GM12891 (cell line): ENCODE measurements around the gene LRRC17. TPM values are rescaled to one million over a fixed set of nuclear protein-coding genes. Genes with fewer than 3 reads are reported as not detected.

Experiments
- DNase-seq: peaks from one replicate; pipeline ENCODE4 v3.0.0; 2011; ENCODE audit warnings: low spot score; ENCODE audit not compliant: insufficient read length
- FAIRE-seq: peaks from 2 replicates; lab custom pipeline; 2011; peaks lifted over from hg19 to GRCh38; lab: Jason Lieb, UNC
- PAX5 ChIP-seq: IDR thresholded peaks from 2 replicates; pipeline ENCODE4 v1.6.1; 2011; ENCODE audit warnings: low read length, moderate library complexity, mild to moderate bottlenecking; ENCODE audit not compliant: insufficient read depth, severe bottlenecking
- POLR2A ChIP-seq: IDR thresholded peaks from 2 replicates; pipeline ENCODE4 v1.6.1; 2011; ENCODE audit warnings: low read depth, low read length, control low read depth
- POLR2AphosphoS5 ChIP-seq: IDR thresholded peaks from 2 replicates; pipeline ENCODE4 v1.6.1; 2011; ENCODE audit warnings: low read depth, low read length, control low read depth
- POU2F2 ChIP-seq: IDR thresholded peaks from 2 replicates; pipeline ENCODE4 v1.6.1; 2011; ENCODE audit warnings: low read depth, mild to moderate bottlenecking, control low read depth, low read length, moderate library complexity
- SPI1 ChIP-seq: IDR thresholded peaks from 2 replicates; pipeline ENCODE4 v1.6.1; 2011; ENCODE audit warnings: low read depth, low read length, control low read depth
- TAF1 ChIP-seq: IDR thresholded peaks from 2 replicates; pipeline ENCODE4 v1.6.1; 2011; ENCODE audit warnings: low read depth, low read length, control low read depth
- polyA plus RNA-seq: library from polyadenylated mRNA; unstranded; fragments of >200 nt; gene quantifications from one replicate; pipeline ENCODE4 v1.2.1, GENCODE V29; 2012; ENCODE audit warnings: low read depth, missing spikeins, inconsistent platforms; ENCODE audit not compliant: missing spikeins

Gene LRRC17
- polyA plus RNA-seq, result 0.05 TPM

- FAIRE-seq (no peak), DNase-seq (no peak)
- TF ChIP-seq POU2F2, result no peak
- no peak for TF ChIP-seq PAX5
- no peak for TF ChIP-seq POLR2A
- no peak for TF ChIP-seq SPI1
Observed at GRCh38 chr7:102912742-102913141, at the start of gene LRRC17. Gene LRRC17 (plus strand): TSS chr7:102913000. CDS start chr7:102933914, 20,914 bp downstream.

GRCh38 chr7:102864958-102865357, 47.8 kb upstream of the LRRC17 start:
- FAIRE-seq, result no peak
- DNase-seq, result no peak
- TF ChIP-seq POU2F2, result no peak
- TF ChIP-seq POLR2AphosphoS5, result no peak
- TF ChIP-seq POLR2A, result no peak
- no peak for TF ChIP-seq PAX5
- TF ChIP-seq TAF1, result no peak
- TF ChIP-seq SPI1, result no peak

GRCh38 chr7:102866535-102867215, 46.1 kb upstream of the LRRC17 start:
- FAIRE-seq, result no peak

GRCh38 chr7:102869195-102869594, 43.6 kb upstream of the LRRC17 start:
- no peak for FAIRE-seq
- no peak for DNase-seq
- TF ChIP-seq TAF1, result no peak
- TF ChIP-seq SPI1, result no peak
- no peak for TF ChIP-seq POLR2AphosphoS5
- TF ChIP-seq POU2F2, result no peak
- TF ChIP-seq PAX5, result no peak
- no peak for TF ChIP-seq POLR2A

More at GRCh38 chr7:102866535-102867215, 46.1 kb upstream of the LRRC17 start:
- no peak for DNase-seq
- TF ChIP-seq PAX5 (no peak), SPI1 (no peak), TAF1 (no peak), POLR2AphosphoS5 (no peak), POLR2A (no peak), POU2F2 (no peak)

GRCh38 chr7:102872460-102872859, 40.3 kb upstream of the LRRC17 start:
- FAIRE-seq (no peak), DNase-seq (no peak)
- TF ChIP-seq POLR2AphosphoS5, result no peak
- TF ChIP-seq PAX5, result no peak
- TF ChIP-seq SPI1, result no peak
- no peak for TF ChIP-seq TAF1
- no peak for TF ChIP-seq POLR2A

- no peak for DNase-seq
- no peak for FAIRE-seq
- TF ChIP-seq POLR2AphosphoS5 (no peak), TAF1 (no peak), PAX5 (no peak), POU2F2 (no peak), POLR2A (no peak), SPI1 (no peak)
Observed at GRCh38 chr7:102873470-102874165, 39.2 kb upstream of the LRRC17 start.

GRCh38 chr7:102874166-102874829, 38.5 kb upstream of the LRRC17 start:
- DNase-seq (peak; percentile 25), FAIRE-seq (peak; percentile 81)
- TF ChIP-seq POLR2A, result no peak
- no peak for TF ChIP-seq SPI1
- TF ChIP-seq POLR2AphosphoS5, result no peak
- TF ChIP-seq PAX5, result no peak

- DNase-seq, result no peak
Observed at GRCh38 chr7:102874966-102875365, 37.8 kb upstream of the LRRC17 start.

More at GRCh38 chr7:102874966-102875365, 37.8 kb upstream of the LRRC17 start:
- TF ChIP-seq PAX5 (no peak), POLR2AphosphoS5 (no peak), POLR2A (no peak), SPI1 (no peak), TAF1 (no peak), POU2F2 (no peak)
- FAIRE-seq, result no peak
